H1 (cell line): ENCODE measurements around the gene SLX1A. TPM values are rescaled to one million over a fixed set of nuclear protein-coding genes. Genes with fewer than 3 reads are reported as not detected.

Experiments used
- CTCF ChIA-PET: fragments of 300-600 bp; sonication (Branson Sonifier 250); formaldehyde crosslinking; loops from one replicate; lab custom pipeline; 2021; ENCODE audit not compliant: partially characterized antibody; lab: Charles Lee
- POLR2A ChIA-PET: fragments of 300-600 bp; sonication (Branson Sonifier 250); formaldehyde crosslinking; loops from one replicate; lab custom pipeline; 2021; ENCODE audit warnings: inconsistent platforms; ENCODE audit not compliant: partially characterized antibody; lab: Charles Lee
- DNase-seq, 2 experiments: peaks; one replicate each; pipeline versions ENCODE4 v3.0.0 to v3.0.0-alpha.2; 2010 to 2022; ENCODE audit warnings: low spot score in 2 of 2, low read depth in 1 of 2, mixed read lengths in 1 of 2
- FAIRE-seq: peaks from 2 replicates; lab custom pipeline; 2011; peaks lifted over from hg19 to GRCh38; lab: Jason Lieb, UNC
- H2AFZ ChIP-seq: 2 replicates; pipeline ENCODE4 v1.8.1; 2012; ENCODE audit warnings: low read length, inconsistent platforms
- H2AK5ac ChIP-seq: 2 replicates; pipeline ENCODE4 v1.6.1; 2013; ENCODE audit warnings: low read depth, low read length
- H2BK120ac ChIP-seq: replicated peaks from 2 replicates; pipeline ENCODE3; 2013; ENCODE audit warnings: low read depth, low read length, inconsistent platforms
- H2BK12ac ChIP-seq: 2 replicates; pipeline ENCODE4 v1.6.1; 2013; ENCODE audit warnings: low read depth, low read length
- H2BK15ac ChIP-seq: 2 replicates; pipeline ENCODE4 v1.6.1; 2013; ENCODE audit warnings: low read length
- H2BK20ac ChIP-seq: 2 replicates; pipeline ENCODE4 v1.6.1; 2013; ENCODE audit warnings: low read length
- H2BK5ac ChIP-seq: 2 replicates; pipeline ENCODE4 v1.6.1; 2013; ENCODE audit warnings: low read depth, low read length
- H3K14ac ChIP-seq: 2 replicates; pipeline ENCODE4 v1.6.1; 2013; ENCODE audit warnings: inconsistent platforms; ENCODE audit not compliant: insufficient read length
- H3K18ac ChIP-seq: 2 replicates; pipeline ENCODE4 v1.6.1; 2013; ENCODE audit warnings: low read length; ENCODE audit errors: extremely low read depth
- H3K23ac ChIP-seq: 2 replicates; pipeline ENCODE4 v1.6.1; 2013; ENCODE audit warnings: inconsistent platforms; ENCODE audit not compliant: insufficient read length
- H3K23me2 ChIP-seq: 2 replicates; pipeline ENCODE4 v1.6.1; 2013; ENCODE audit warnings: low read depth, low read length
- H3K27ac ChIP-seq: 2 replicates; pipeline ENCODE4 v1.6.1; 2011; ENCODE audit warnings: low read depth, low read length, inconsistent platforms
- H3K27me3 ChIP-seq, 4 experiments: replicated peaks in 1 of 4; 1 replicate in 1 of 4; 2 replicates in 3 of 4; pipeline versions ENCODE4 v1.6.1 to v1.8.1; 2011 to 2013; ENCODE audit warnings: low read length in 3 of 4, mild to moderate bottlenecking in 3 of 4, inconsistent platforms in 2 of 4, mixed read lengths in 2 of 4, moderate library complexity in 1 of 4; ENCODE audit not compliant: control insufficient read depth in 3 of 4, insufficient read depth in 3 of 4; ENCODE audit errors: extremely low read depth in 1 of 4
- H3K36me3 ChIP-seq, 4 experiments: 2 replicates each; pipeline versions ENCODE4 v1.6.1 to v1.8.1; 2011 to 2013; ENCODE audit warnings: mild to moderate bottlenecking in 4 of 4, low read length in 3 of 4, moderate library complexity in 2 of 4, control low read depth in 1 of 4, inconsistent platforms in 1 of 4; ENCODE audit not compliant: insufficient read depth in 4 of 4, control insufficient read depth in 2 of 4
- H3K4ac ChIP-seq: replicated peaks from 2 replicates; pipeline ENCODE3; 2013; ENCODE audit warnings: low read length, low read depth, mixed read lengths, inconsistent platforms; ENCODE audit not compliant: insufficient read length
- H3K4me1 ChIP-seq, 4 experiments: replicated peaks in 1 of 4; 1 replicate in 1 of 4; 2 replicates in 3 of 4; pipeline versions ENCODE4 v1.6.1 to v1.8.1; 2011 to 2013; ENCODE audit warnings: low read length in 3 of 4, inconsistent platforms in 2 of 4, mixed read lengths in 1 of 4; ENCODE audit not compliant: insufficient read depth in 4 of 4, control insufficient read depth in 3 of 4
- H3K4me2 ChIP-seq, 2 experiments: 2 replicates each; pipeline versions ENCODE4 v1.6.1 to v1.8.1; 2011 to 2013; ENCODE audit warnings: low read depth in 2 of 2, low read length in 2 of 2, control low read depth in 1 of 2, inconsistent platforms in 1 of 2, mild to moderate bottlenecking in 1 of 2; ENCODE audit not compliant: insufficient read depth in 1 of 2
- H3K4me3 ChIP-seq, 4 experiments: fragments of 200-600, 300-600 bp in 1 of 4; sonication (generic), shearing (Covaris generic), sonication (Bioruptor Twin) in 1 of 4; 2 replicates each; pipeline versions ENCODE4 v1.5.1 to v1.8.1; 2011 to 2016; ENCODE audit warnings: low read length in 4 of 4, low read depth in 3 of 4, control low read depth in 2 of 4, inconsistent platforms in 2 of 4, mild to moderate bottlenecking in 2 of 4, mixed read lengths in 1 of 4, moderate library complexity in 1 of 4; ENCODE audit not compliant: insufficient read depth in 2 of 4; ENCODE audit errors: extremely low read depth in 1 of 4
- H3K56ac ChIP-seq: replicated peaks from 2 replicates; pipeline ENCODE3; 2013; ENCODE audit warnings: low read depth, mild to moderate bottlenecking, mixed read lengths, low read length, inconsistent platforms; ENCODE audit not compliant: insufficient read length
- H3K79me1 ChIP-seq: 2 replicates; pipeline ENCODE4 v1.6.1; 2013; ENCODE audit warnings: low read depth, low read length, control low read depth
- H3K79me2 ChIP-seq, 2 experiments: 2 replicates each; pipeline versions ENCODE4 v1.6.1 to v1.8.1; 2012 to 2013; ENCODE audit warnings: low read length in 2 of 2, mild to moderate bottlenecking in 2 of 2, inconsistent platforms in 1 of 2; ENCODE audit not compliant: insufficient read depth in 2 of 2, control insufficient read depth in 1 of 2
- H3K9ac ChIP-seq, 4 experiments: replicated peaks in 1 of 4; 1 replicate in 1 of 4; 2 replicates in 3 of 4; pipeline versions ENCODE4 v1.6.1 to v1.8.1; 2011 to 2013; ENCODE audit warnings: low read depth in 3 of 4, low read length in 3 of 4, control low read depth in 2 of 4, mild to moderate bottlenecking in 2 of 4, moderate library complexity in 2 of 4, inconsistent platforms in 1 of 4; ENCODE audit errors: extremely low read depth in 1 of 4
- H3K9me3 ChIP-seq, 2 experiments: 2 replicates each; pipeline versions ENCODE4 v1.6.1 to v1.8.1; 2012 to 2013; ENCODE audit warnings: mild to moderate bottlenecking in 2 of 2, moderate library complexity in 2 of 2, control low read depth in 1 of 2, inconsistent platforms in 1 of 2, low read depth in 1 of 2, low read length in 1 of 2, mixed read lengths in 1 of 2; ENCODE audit not compliant: insufficient read depth in 2 of 2
- H4K20me1 ChIP-seq, 2 experiments: replicated peaks in 1 of 2; 2 replicates each; pipeline versions ENCODE3 to v1.8.1; 2011 to 2013; ENCODE audit warnings: inconsistent platforms in 2 of 2, low read length in 2 of 2, mild to moderate bottlenecking in 1 of 2; ENCODE audit not compliant: insufficient read depth in 2 of 2, control insufficient read depth in 1 of 2
- H4K5ac ChIP-seq: 2 replicates; pipeline ENCODE4 v1.6.1; 2013; ENCODE audit warnings: low read length, low read depth, mixed read lengths, inconsistent platforms; ENCODE audit not compliant: insufficient read length
- H4K8ac ChIP-seq: 2 replicates; pipeline ENCODE4 v1.8.0; 2013; ENCODE audit warnings: mild to moderate bottlenecking, moderate library complexity, low read length, inconsistent platforms; ENCODE audit not compliant: insufficient read depth; ENCODE audit errors: extremely low read depth
- H4K91ac ChIP-seq: replicated peaks from 2 replicates; pipeline ENCODE3; 2013; ENCODE audit warnings: low read length, mixed read lengths, inconsistent platforms; ENCODE audit not compliant: insufficient read length
- CBX5 ChIP-seq: fragments of 300-800, 300-1000 bp; sonication (generic); IDR thresholded peaks from 2 replicates; pipeline ENCODE4 v1.7.1; 2016; ENCODE audit warnings: antibody characterized with exemption, low read length, low read depth
- CTBP2 ChIP-seq: IDR thresholded peaks from 2 replicates; pipeline ENCODE4 v1.7.0; 2011; ENCODE audit warnings: borderline replicate concordance, mild to moderate bottlenecking, moderate library complexity, mixed read lengths, low read length; ENCODE audit not compliant: insufficient read depth, insufficient read length
- EGR1 ChIP-seq: IDR thresholded peaks from 2 replicates; pipeline ENCODE4 v1.6.1; 2011; ENCODE audit warnings: low read depth, low read length, borderline replicate concordance
- GTF2F1 ChIP-seq: IDR thresholded peaks from 2 replicates; pipeline ENCODE4 v1.6.1; 2012; ENCODE audit warnings: low read depth, low read length, improper control_type of control experiment, borderline replicate concordance
- POLR2A ChIP-seq, 2 experiments: IDR thresholded peaks; 1 replicate in 1 of 2; 2 replicates in 1 of 2; pipeline ENCODE4 v1.6.1; 2011; ENCODE audit warnings: low read depth in 2 of 2, low read length in 2 of 2, mild to moderate bottlenecking in 2 of 2; ENCODE audit errors: control extremely low read depth in 1 of 2
- POLR2AphosphoS5 ChIP-seq: IDR thresholded peaks from 2 replicates; pipeline ENCODE4 v1.6.1; 2011; ENCODE audit warnings: low read depth, low read length
- RXRA ChIP-seq: IDR thresholded peaks from 2 replicates; pipeline ENCODE4 v1.6.1; 2011; ENCODE audit warnings: low read depth, mild to moderate bottlenecking, low read length, moderate library complexity; ENCODE audit not compliant: insufficient read depth
- SAP30 ChIP-seq: fragments of 300-600 bp; sonication (generic); IDR thresholded peaks from 2 replicates; pipeline ENCODE4 v1.7.1; 2012; ENCODE audit warnings: low read length, moderate library complexity, mild to moderate bottlenecking, inconsistent platforms; ENCODE audit not compliant: insufficient read depth, insufficient replicate concordance
- SIX5 ChIP-seq: IDR thresholded peaks from 2 replicates; pipeline ENCODE4 v1.6.1; 2011; ENCODE audit warnings: mild to moderate bottlenecking, low read depth, low read length
- SP1 ChIP-seq: IDR thresholded peaks from 2 replicates; pipeline ENCODE4 v1.6.1; 2011; ENCODE audit warnings: low read depth, low read length
- SP4 ChIP-seq: IDR thresholded peaks from 2 replicates; pipeline ENCODE4 v1.6.1; 2012; ENCODE audit warnings: low read length, inconsistent platforms
- SRF ChIP-seq: IDR thresholded peaks from 2 replicates; pipeline ENCODE4 v1.6.1; 2011; ENCODE audit warnings: mild to moderate bottlenecking, low read depth, low read length, moderate library complexity
- TBP ChIP-seq: IDR thresholded peaks from 2 replicates; pipeline ENCODE4 v1.6.1; 2011; ENCODE audit warnings: low read depth, low read length, improper control_type of control experiment
- WGBS, 2 experiments: shearing (Covaris generic) in 1 of 2; methylation state at CpG; one replicate each; pipeline versions ENCODE4 v1.1.6 to v1.1.7; 2013 to 2015; ENCODE audit warnings: low lambda C conversion rate in 2 of 2, mixed read lengths in 2 of 2, inconsistent platforms in 1 of 2, low coverage in 1 of 2, missing lambda C conversion rate in 1 of 2; ENCODE audit not compliant: insufficient replicate concordance in 2 of 2, insufficient coverage in 1 of 2, insufficient read length in 1 of 2; ENCODE audit errors: extremely low coverage in 1 of 2, missing lambda C conversion rate in 1 of 2; 5-methylcytosine and 5-hydroxymethylcytosine counted together
- polyA plus RNA-seq, 7 experiments: library from polyadenylated mRNA; depleted of rRNA in 3 of 7; stranded (reverse) in 5 of 7; unstranded in 2 of 7; fragments of >200 nt in 5 of 7; fragments of 200-250 nt in 2 of 7; gene quantifications; 1 replicate in 5 of 7; 2 replicates in 1 of 7; 4 replicates in 1 of 7; pipeline versions ENCODE4 v1.2.1 to v1.2.3, GENCODE V29; 2011 to 2013; ENCODE audit warnings: missing spikeins in 2 of 7, mixed read lengths in 2 of 7
- total RNA-seq: library from RNA; stranded (reverse); fragmentation: NEBNext Ultra II Directional; extraction: Animal tissue kit (Norgen Biotek cat#: 25700); gene quantifications from 2 replicates; pipeline ENCODE4 v1.2.1, GENCODE V29; 2021

Gene SLX1A
- total and polyA plus RNA-seq, 2 of the 8 experiments (the other 6 are each of a cell fraction or from before 2014, with no cell fraction given): 4.7 to 36.9 TPM

GRCh38 chr16:30184096-30184890, 9.4 kb upstream of the SLX1A start:
- no peak overlapping the region for H4K5ac ChIP-seq
- peak in 1 of 2 experiments; percentile 46 for DNase-seq
- TF ChIP-seq CBX5: no peak
- no peak for TF ChIP-seq SRF
- no peak for TF ChIP-seq EGR1
- TF ChIP-seq POLR2A (IDR thresholded peaks at IDR 0.05; ENCODE audit: control extremely low read depth in 1 of 2, low read depth in 2 of 2, low read length in 2 of 2): no peak
- no peak for TF ChIP-seq GTF2F1
- no peak for TF ChIP-seq TBP
- TF ChIP-seq SAP30: no peak
- TF ChIP-seq RXRA: no peak
- TF ChIP-seq CTBP2: no peak
- TF ChIP-seq SIX5: no peak
- no peak for TF ChIP-seq POLR2AphosphoS5
- no peak for TF ChIP-seq SP1
- no peak for TF ChIP-seq SP4

More at GRCh38 chr16:30184096-30184890, 9.4 kb upstream of the SLX1A start:
- H3K23ac ChIP-seq: no peak overlapping the region
- peak overlapping the region in 2 of 4 experiments; percentile 52 to 69; a peak in 2 of 8 replicates for H3K4me3 ChIP-seq
- H3K9me3 ChIP-seq: no peaks in the 10 kb centered on the region
- ChIA-PET CTCF (interaction anchor here (1.0 to 4.4 kb wide), 2 partner anchors 72 to 444 kb away, joined by 3 to 21 read pairs; partner anchors contain the start of gene GDPD3), POLR2A (interaction anchor here (0.6 to 1.2 kb wide), 2 partner anchors 12 to 503 kb away, joined by 3 read pairs; no protein-coding TSS in a partner anchor)
- peak overlapping the region; percentile 98 for H2BK15ac ChIP-seq
- no peak overlapping the region for H3K9ac ChIP-seq
- H2BK120ac ChIP-seq: no peak overlapping the region
- no peak overlapping the region for H2AFZ ChIP-seq
- H3K79me1 ChIP-seq: no peaks in the 10 kb centered on the region
- H3K79me2 ChIP-seq: no peaks in the 10 kb centered on the region
- no peak overlapping the region for H4K91ac ChIP-seq
- peaks cover 10% of the 10 kb centered on the region; the same call in 1 of the 2 replicates for H3K23me2 ChIP-seq
- H2AK5ac ChIP-seq: peak overlapping the region; percentile 53; the same call in 1 of the 2 replicates
- H3K14ac ChIP-seq: no peak overlapping the region
- H3K27me3 ChIP-seq: peaks cover 0 to 22% (median 12%) of the 10 kb centered on the region in 4 experiments; a peak in 4 of 7 replicates
- H2BK12ac ChIP-seq: no peak overlapping the region
- no peak overlapping the region for H2BK20ac ChIP-seq
- H3K18ac ChIP-seq: no peak overlapping the region; the same call in 1 of the 2 replicates
- 70% methylated on average over 20 of the region's 24 CpGs; no CpG with 5 or more reads in 1 of the 2 experiments for WGBS, 2 experiments
- no peak overlapping the region for H3K27ac ChIP-seq
- H3K36me3 ChIP-seq: no peaks in the 10 kb centered on the region
- no peak overlapping the region for H3K4ac ChIP-seq
- no peak overlapping the region for H3K56ac ChIP-seq
- FAIRE-seq: no peak
- H3K4me2 ChIP-seq: peak overlapping the region; percentile 56 to 87
- H4K8ac ChIP-seq: no peak overlapping the region; the same call in 1 of the 2 replicates
- peaks cover 8 to 9% of the 10 kb centered on the region in 2 experiments for H4K20me1 ChIP-seq
- peak overlapping the region; percentile 35; the same call in 1 of the 2 replicates for H2BK5ac ChIP-seq
- peaks cover 0 to 12% (median 4%) of the 10 kb centered on the region in 4 experiments; a peak in 4 of 7 replicates for H3K4me1 ChIP-seq
